ENCODE results near the gene RNF214. TPM values are rescaled to one million over a fixed set of nuclear protein-coding genes. Genes with fewer than 3 reads are reported as not detected.
A peak's percentile ranks its signal among the peaks of the same experiment; 100 is the strongest.
"Not testable (repeated sequence)": the region's sequence is repeated elsewhere in the genome, so short reads cannot be mapped to it uniquely, and the experiment has no call there.

The RNF214 gene
- total RNA-seq, 1 donor from 2014 or later = 25.2 TPM

- peak; percentile 55 for DNase-seq
- intact Hi-C loops (cut with micrococcal nuclease) = loop anchor here (5.0 kb wide), 1 partner anchor 44 kb away; no protein-coding TSS in a partner anchor
- ATAC-seq = peak; percentile 70
Measured at GRCh38 chr11:117226388-117227385, 5.8 kb upstream of the RNF214 start.

GRCh38 chr11:117228091-117228490, 4.4 kb upstream of the RNF214 start:
- intact Hi-C loops (cut with micrococcal nuclease) = loop anchor here (5.0 kb wide), 1 partner anchor 46 kb away; no protein-coding TSS in a partner anchor
- DNase-seq (no peak), ATAC-seq (no peak)

GRCh38 chr11:117229411-117229810, 3.1 kb upstream of the RNF214 start:
- no peak for DNase-seq
- no peak for ATAC-seq
- intact Hi-C loops (cut with micrococcal nuclease) = loop anchor here (5.0 kb wide), 1 partner anchor 47 kb away; no protein-coding TSS in a partner anchor

- DNase-seq (no peak), ATAC-seq (no peak)
- intact Hi-C loops (cut with micrococcal nuclease) = loop anchor here (5.0 kb wide), 1 partner anchor 48 kb away; no protein-coding TSS in a partner anchor
Measured at GRCh38 chr11:117229931-117230285, 2.6 kb upstream of the RNF214 start.

GRCh38 chr11:117230286-117230961, 2.0 kb upstream of the RNF214 start:
- intact Hi-C loops (cut with micrococcal nuclease) = no loop called here
- ATAC-seq (no peak), DNase-seq (no peak)

GRCh38 chr11:117230999-117231841, 1.3 kb upstream of the RNF214 start:
- DNase-seq (no peak), ATAC-seq (no peak)
- intact Hi-C loops (cut with micrococcal nuclease) = no loop called here

GRCh38 chr11:117231842-117232091, 704 bp upstream of the RNF214 start, which contains the start of gene PCSK7:
TSS of gene PCSK7 (minus strand) at chr11:117232073. CDS start at chr11:117229844, 2,229 bp downstream.
- ATAC-seq (no peak), DNase-seq (peak; percentile 89)
- intact Hi-C loops (cut with micrococcal nuclease) = no loop called here

- intact Hi-C loops (cut with micrococcal nuclease) = no loop called here
- ATAC-seq (peak; percentile 30), DNase-seq (peak; percentile 46)
Measured at GRCh38 chr11:117232911-117233409, 489 bp downstream of the RNF214 start.

GRCh38 chr11:117238221-117238620, 5.8 kb downstream of the RNF214 start:
- intact Hi-C loops (cut with micrococcal nuclease) = no loop called here
- ATAC-seq = no peak

GRCh38 chr11:117239295-117239694, 6.8 kb downstream of the RNF214 start:
- DNase-seq (no peak), ATAC-seq (no peak)
- intact Hi-C loops (cut with micrococcal nuclease) = no loop called here

More at GRCh38 chr11:117238221-117238620, 5.8 kb downstream of the RNF214 start:
- DNase-seq = no peak

- ATAC-seq = no peak
- intact Hi-C loops (cut with micrococcal nuclease) = no loop called here
Measured at GRCh38 chr11:117248341-117248740, 15.9 kb downstream of the RNF214 start.

GRCh38 chr11:117249571-117249970, 17.1 kb downstream of the RNF214 start:
- DNase-seq (no peak), ATAC-seq (no peak)
- intact Hi-C loops (cut with micrococcal nuclease) = no loop called here

More at GRCh38 chr11:117248341-117248740, 15.9 kb downstream of the RNF214 start:
- DNase-seq = no peak

- no peak for DNase-seq
- no peak for ATAC-seq
- intact Hi-C loops (cut with micrococcal nuclease) = no loop called here
Measured at GRCh38 chr11:117251506-117251905, 19.0 kb downstream of the RNF214 start.

- DNase-seq (no peak), ATAC-seq (no peak)
- intact Hi-C loops (cut with micrococcal nuclease) = no loop called here
Measured at GRCh38 chr11:117255966-117256365, 23.5 kb downstream of the RNF214 start.

GRCh38 chr11:117256573-117256972, 24.1 kb downstream of the RNF214 start:
- no peak for ATAC-seq
- intact Hi-C loops (cut with micrococcal nuclease) = no loop called here
- DNase-seq = no peak

- intact Hi-C loops (cut with micrococcal nuclease) = no loop called here
- DNase-seq (no peak), ATAC-seq (no peak)
Measured at GRCh38 chr11:117258576-117258975, 26.1 kb downstream of the RNF214 start.

- no peak for ATAC-seq
- intact Hi-C loops (cut with micrococcal nuclease) = no loop called here
- DNase-seq = no peak
Measured at GRCh38 chr11:117259417-117259816, 26.9 kb downstream of the RNF214 start.

- DNase-seq; intact Hi-C loops (cut with micrococcal nuclease); ATAC-seq: not testable (repeated sequence)
Measured at GRCh38 chr11:117264624-117265323, 32.3 kb downstream of the RNF214 start.

Measured in left ventricle myocardium superior (tissue), 1 donor.